Measurements from ENCODE around the gene ZNF576. TPM values are rescaled to one million over a fixed set of nuclear protein-coding genes. Genes with fewer than 3 reads are reported as not detected.

The ZNF576 gene
- total RNA-seq, 4 donors from 2014 or later, result 12.3 to 15.0 (median 13.3) TPM

DNA sequence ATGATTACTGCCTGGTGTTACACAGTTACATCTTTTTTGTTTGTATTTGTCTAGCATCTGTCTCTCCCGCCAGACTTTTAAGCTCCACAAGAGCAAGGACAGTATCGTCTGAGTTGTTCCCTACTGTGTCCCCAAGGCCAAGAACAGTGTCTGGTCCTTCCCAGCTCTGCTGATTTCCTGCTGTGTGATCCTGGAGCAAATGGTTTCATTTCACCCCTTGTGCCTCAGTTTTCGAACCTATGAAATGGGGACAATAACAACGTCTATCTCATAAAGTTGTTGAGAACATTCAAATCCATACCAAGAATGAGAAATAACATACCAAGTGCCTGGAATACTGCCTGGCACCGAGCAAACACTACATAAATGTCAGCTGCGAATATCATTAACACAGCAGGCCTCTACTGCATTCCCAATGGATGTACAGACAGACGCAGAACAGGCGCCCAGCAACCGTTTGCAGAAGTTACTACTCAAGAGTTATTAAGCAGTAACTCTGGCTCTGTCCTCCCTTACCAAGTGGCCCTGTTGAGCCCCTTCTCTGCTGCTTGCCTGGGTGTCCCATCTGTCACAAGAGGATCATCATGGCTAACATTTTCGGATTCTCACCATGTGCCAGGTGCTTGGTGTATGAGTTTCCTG is 32.5 kb upstream of the ZNF576 start:
- no peak for TF ChIP-seq CTCF (IDR thresholded peaks at IDR 0.05)
- ATAC-seq (ENCODE audit: low FRiP score), result no peak
- no peak for DNase-seq (ENCODE audit: low spot score)

GRCh38 chr19:43564800-43565199 is 31.6 kb upstream of the ZNF576 start:
- no peak for DNase-seq (ENCODE audit: low spot score)
- TF ChIP-seq CTCF (IDR thresholded peaks at IDR 0.05), result no peak
- ATAC-seq (ENCODE audit: low FRiP score), result no peak

- no peak for DNase-seq (ENCODE audit: low spot score)
- ATAC-seq (ENCODE audit: low FRiP score), result no peak
Measured at GRCh38 chr19:43569657-43570056, 26.7 kb upstream of the ZNF576 start.

GRCh38 chr19:43570174-43570791 is 26.1 kb upstream of the ZNF576 start:
- ATAC-seq (ENCODE audit: low FRiP score), result no peak
- no peak for TF ChIP-seq CTCF (IDR thresholded peaks at IDR 0.05)

More at GRCh38 chr19:43569657-43570056, 26.7 kb upstream of the ZNF576 start:
- no peak for TF ChIP-seq CTCF (IDR thresholded peaks at IDR 0.05)

DNA sequence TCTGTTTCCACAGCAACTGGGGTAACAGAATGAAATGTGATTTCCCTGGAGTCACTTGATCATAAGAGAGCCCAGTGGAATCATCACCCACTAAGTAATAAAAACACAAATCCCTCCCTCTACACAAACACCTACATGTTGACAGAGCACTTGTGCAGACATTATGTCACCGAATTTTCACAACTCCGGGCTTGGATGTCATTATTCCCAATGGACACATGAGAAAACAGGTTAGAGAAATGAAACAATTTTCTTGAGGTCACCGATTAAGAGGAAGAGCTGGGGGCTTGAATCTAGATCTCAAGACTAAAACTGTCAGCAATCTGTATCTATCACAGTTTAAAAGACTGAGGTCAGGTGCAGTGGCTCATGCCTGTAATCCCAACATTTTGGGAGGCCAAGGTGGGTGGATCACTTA is 24.2 kb upstream of the ZNF576 start:
- ATAC-seq (ENCODE audit: low FRiP score), result no peak
- no peak for TF ChIP-seq CTCF (IDR thresholded peaks at IDR 0.05)

More at GRCh38 chr19:43570174-43570791, 26.1 kb upstream of the ZNF576 start:
- DNase-seq (ENCODE audit: low spot score), result no peak

GRCh38 chr19:43574424-43575155 is 21.8 kb upstream of the ZNF576 start:
- TF ChIP-seq CTCF (IDR thresholded peaks at IDR 0.05), result no peak
- ATAC-seq (ENCODE audit: low FRiP score) (no peak), DNase-seq (ENCODE audit: low spot score) (no peak)

More for the DNA sequence above, 24.2 kb upstream of the ZNF576 start:
- no peak for DNase-seq (ENCODE audit: low spot score)

Measured in omental fat pad (tissue), 4 donors.